Neutrophil (primary cell): ENCODE measurements around the gene CCDC83.

ENCODE experiments used
- H3K27ac ChIP-seq: fragments of 200-600 bp; sonication (generic); 2 replicates; pipeline ENCODE4 v1.5.1; 2016; ENCODE audit warnings: mild to moderate bottlenecking, moderate library complexity
- H3K27me3 ChIP-seq: fragments of 200-600 bp; sonication (generic); 2 replicates; pipeline ENCODE4 v1.6.0; 2016; ENCODE audit warnings: mild to moderate bottlenecking
- H3K36me3 ChIP-seq: fragments of 200-600 bp; sonication (generic); 2 replicates; pipeline ENCODE4 v1.5.1; 2017
- H3K4me1 ChIP-seq, 2 experiments: fragments of 200-600 bp in 1 of 2; sonication (generic) in 1 of 2; 1 replicate in 1 of 2; 2 replicates in 1 of 2; pipeline versions ENCODE4 v1.5.1 to v1.6.1; 2013 to 2016; ENCODE audit warnings: low read depth in 1 of 2, low read length in 1 of 2, mild to moderate bottlenecking in 1 of 2, moderate library complexity in 1 of 2; ENCODE audit not compliant: control insufficient read depth in 1 of 2, insufficient read depth in 1 of 2
- H3K4me3 ChIP-seq, 2 experiments: fragments of 200-600 bp in 1 of 2; sonication (generic) in 1 of 2; 1 replicate in 1 of 2; 2 replicates in 1 of 2; pipeline ENCODE4 v1.5.1; 2013 to 2016; ENCODE audit warnings: low read depth in 1 of 2, low read length in 1 of 2, mild to moderate bottlenecking in 1 of 2, moderate library complexity in 1 of 2
- H3K9me3 ChIP-seq: fragments of 200-600 bp; sonication (generic); 2 replicates; pipeline ENCODE4 v1.5.1; 2016
- CTCF ChIP-seq: fragments of 200-600 bp; sonication (generic); IDR thresholded peaks from 2 replicates; pipeline ENCODE4 v1.5.1; 2016; ENCODE audit warnings: antibody characterized with exemption

CCDC83 gene

GRCh38 chr11:85869781-85870180, 14.6 kb downstream of the CCDC83 start:
- Histone ChIP-seq H3K27ac (no peak overlapping the region), H3K4me3 (no peak overlapping the region), H3K36me3 (no peaks in the 10 kb centered on the region), H3K27me3 (no peaks in the 10 kb centered on the region), H3K9me3 (no peaks in the 10 kb centered on the region), H3K4me1 (no peaks in the 10 kb centered on the region)
- no peak for TF ChIP-seq CTCF

- H3K4me1 ChIP-seq: no peaks in the 10 kb centered on the region
- no peak for TF ChIP-seq CTCF
Observed at GRCh38 chr11:85874265-85874664, 19.1 kb downstream of the CCDC83 start.

GRCh38 chr11:85875505-85875904, 20.3 kb downstream of the CCDC83 start:
- no peak for TF ChIP-seq CTCF
- H3K4me1 ChIP-seq: no peaks in the 10 kb centered on the region
- no peak overlapping the region for H3K4me3 ChIP-seq
- no peaks in the 10 kb centered on the region for H3K36me3 ChIP-seq
- H3K27ac ChIP-seq: no peak overlapping the region
- H3K9me3 ChIP-seq: no peaks in the 10 kb centered on the region
- H3K27me3 ChIP-seq: no peaks in the 10 kb centered on the region

More at GRCh38 chr11:85874265-85874664, 19.1 kb downstream of the CCDC83 start:
- Histone ChIP-seq H3K9me3 (no peaks in the 10 kb centered on the region), H3K36me3 (no peaks in the 10 kb centered on the region), H3K27ac (no peak overlapping the region), H3K4me3 (no peak overlapping the region), H3K27me3 (no peaks in the 10 kb centered on the region)

- no peak overlapping the region for H3K4me3 ChIP-seq
Observed at GRCh38 chr11:85884581-85885021, 29.4 kb downstream of the CCDC83 start.

GRCh38 chr11:85886089-85887056, 31.2 kb downstream of the CCDC83 start:
- H3K4me3 ChIP-seq: no peak overlapping the region
- H3K36me3 ChIP-seq: no peaks in the 10 kb centered on the region
- no peaks in the 10 kb centered on the region for H3K4me1 ChIP-seq
- H3K27ac ChIP-seq: no peak overlapping the region
- TF ChIP-seq CTCF: no peak
- no peaks in the 10 kb centered on the region for H3K27me3 ChIP-seq
- H3K9me3 ChIP-seq: no peaks in the 10 kb centered on the region

More at GRCh38 chr11:85884581-85885021, 29.4 kb downstream of the CCDC83 start:
- Histone ChIP-seq H3K4me1 (no peaks in the 10 kb centered on the region), H3K27ac (no peak overlapping the region), H3K9me3 (no peaks in the 10 kb centered on the region), H3K27me3 (no peaks in the 10 kb centered on the region), H3K36me3 (no peaks in the 10 kb centered on the region)
- TF ChIP-seq CTCF: no peak
